ENCODE results near the gene PPP1R9A.

- TF ChIP-seq CTCF (IDR thresholded peaks at IDR 0.05 in 4 of 5, conservative IDR thresholded peaks at IDR 0.05 in 1 of 5): no peak
- TF ChIP-seq POLR2A (IDR thresholded peaks at IDR 0.05): no peak
Measured at GRCh38 chr7:94998266-94999068, 91.1 kb downstream of the PPP1R9A start.
